ENCODE measurements around the gene C16orf74. TPM values are rescaled to one million over a fixed set of nuclear protein-coding genes. Genes with fewer than 3 reads are reported as not detected.
A peak's percentile ranks its signal among the peaks of the same experiment; 100 is the strongest.

C16orf74 gene
- total RNA-seq, 1 donor from 2014 or later = 2.3 TPM

DNA sequence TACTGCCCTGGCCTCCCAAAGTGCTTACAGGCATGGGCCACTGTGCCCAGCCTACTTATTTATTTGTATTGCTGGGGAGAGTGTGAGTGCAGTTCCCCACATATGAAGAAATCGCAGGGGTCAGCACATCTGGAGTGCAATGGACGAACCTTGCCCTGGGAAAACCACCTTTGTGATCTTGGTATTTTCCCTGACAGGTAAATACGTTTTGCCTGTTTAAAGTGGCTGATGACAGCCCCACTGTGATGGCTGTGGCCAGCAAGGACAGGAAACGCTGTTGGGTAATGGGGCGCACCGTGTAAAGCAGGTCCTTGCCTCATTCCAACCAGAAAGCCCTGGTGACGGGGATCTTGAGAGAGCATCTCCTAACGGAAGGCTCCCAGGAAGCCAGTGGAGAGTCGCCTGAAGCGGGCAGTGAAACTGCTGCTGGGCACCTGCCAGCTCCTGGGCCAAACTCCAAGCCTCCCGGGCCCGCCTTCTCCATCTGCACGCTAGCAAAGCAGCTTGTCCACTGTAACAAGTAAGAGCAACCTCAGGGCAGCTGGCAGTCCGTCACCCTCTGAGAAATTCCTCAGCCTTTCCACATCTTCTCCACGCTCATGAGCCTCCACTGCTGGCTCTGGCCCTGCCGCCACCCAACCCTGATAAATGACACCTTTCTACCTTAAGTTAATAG lies 30.9 kb upstream of the C16orf74 start:
- DNase-seq = peak; percentile 63
- H3K4me3 ChIP-seq = no peak overlapping the region
- intact Hi-C loops (cut with micrococcal nuclease) = no loop called here
- H3K36me3 ChIP-seq = peaks cover 70% of the 10 kb centered on the region
- TF ChIP-seq, protein P1, sequence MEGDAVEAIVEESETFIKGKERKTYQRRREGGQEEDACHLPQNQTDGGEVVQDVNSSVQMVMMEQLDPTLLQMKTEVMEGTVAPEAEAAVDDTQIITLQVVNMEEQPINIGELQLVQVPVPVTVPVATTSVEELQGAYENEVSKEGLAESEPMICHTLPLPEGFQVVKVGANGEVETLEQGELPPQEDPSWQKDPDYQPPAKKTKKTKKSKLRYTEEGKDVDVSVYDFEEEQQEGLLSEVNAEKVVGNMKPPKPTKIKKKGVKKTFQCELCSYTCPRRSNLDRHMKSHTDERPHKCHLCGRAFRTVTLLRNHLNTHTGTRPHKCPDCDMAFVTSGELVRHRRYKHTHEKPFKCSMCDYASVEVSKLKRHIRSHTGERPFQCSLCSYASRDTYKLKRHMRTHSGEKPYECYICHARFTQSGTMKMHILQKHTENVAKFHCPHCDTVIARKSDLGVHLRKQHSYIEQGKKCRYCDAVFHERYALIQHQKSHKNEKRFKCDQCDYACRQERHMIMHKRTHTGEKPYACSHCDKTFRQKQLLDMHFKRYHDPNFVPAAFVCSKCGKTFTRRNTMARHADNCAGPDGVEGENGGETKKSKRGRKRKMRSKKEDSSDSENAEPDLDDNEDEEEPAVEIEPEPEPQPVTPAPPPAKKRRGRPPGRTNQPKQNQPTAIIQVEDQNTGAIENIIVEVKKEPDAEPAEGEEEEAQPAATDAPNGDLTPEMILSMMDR (IDR thresholded peaks at IDR 0.05; ENCODE audit: borderline replicate concordance) = no peak
- H3K9me3 ChIP-seq (replicated peaks) = no peaks in the 10 kb centered on the region
- no peak overlapping the region for H3K27ac ChIP-seq (replicated peaks)
- H3K4me1 ChIP-seq = peaks cover 11% of the 10 kb centered on the region
- no peaks in the 10 kb centered on the region for H3K27me3 ChIP-seq (ENCODE audit: low read depth)

DNA sequence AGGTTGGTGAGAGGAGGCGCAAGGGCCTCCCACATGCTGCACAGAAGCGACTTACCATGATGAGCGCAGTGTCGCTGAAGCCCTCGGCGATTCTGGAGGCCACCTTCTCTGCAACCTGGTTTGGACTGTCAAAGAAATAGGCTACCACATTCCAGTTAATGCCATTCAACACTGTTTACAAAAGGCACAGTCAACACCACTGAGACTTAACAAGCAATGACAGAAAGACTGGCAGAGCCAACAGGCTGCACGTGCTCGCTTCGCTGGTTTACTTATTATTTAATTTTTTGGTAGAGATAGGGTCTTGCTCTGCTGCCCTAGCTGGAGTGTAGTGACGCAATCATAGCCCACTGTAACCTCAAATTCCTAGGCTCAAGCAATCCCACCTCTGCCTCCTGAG lies 30.3 kb upstream of the C16orf74 start:
- Histone ChIP-seq H3K27ac (replicated peaks) (no peak overlapping the region), H3K9me3 (replicated peaks) (no peaks in the 10 kb centered on the region), H3K36me3 (peaks cover 69% of the 10 kb centered on the region), H3K27me3 (ENCODE audit: low read depth) (no peaks in the 10 kb centered on the region), H3K4me3 (no peak overlapping the region), H3K4me1 (peaks cover 11% of the 10 kb centered on the region)
- intact Hi-C loops (cut with micrococcal nuclease) = no loop called here
- TF ChIP-seq, protein P1 (IDR thresholded peaks at IDR 0.05; ENCODE audit: borderline replicate concordance) = no peak
- no peak for DNase-seq

DNA sequence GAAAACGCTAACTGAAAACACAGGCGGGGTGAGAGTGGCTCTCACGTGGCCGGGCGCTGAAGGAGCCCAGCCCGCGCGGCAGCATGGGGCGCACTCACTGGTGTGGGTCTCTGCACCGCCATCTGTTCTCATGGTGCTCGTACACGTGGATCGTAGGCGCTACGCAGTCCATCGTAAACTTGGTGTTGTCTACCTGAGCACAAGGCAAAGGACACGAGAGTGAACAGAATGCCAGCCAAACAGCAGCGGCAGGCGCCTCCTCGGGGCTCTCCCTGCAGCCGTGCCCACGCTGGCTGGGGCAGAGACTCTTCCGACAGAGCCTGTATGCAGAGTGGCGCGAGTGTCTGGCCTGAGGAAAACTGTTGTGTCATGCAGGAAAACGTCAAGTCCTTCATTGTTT lies 29.4 kb upstream of the C16orf74 start:
- Histone ChIP-seq H3K36me3 (peaks cover 66% of the 10 kb centered on the region), H3K9me3 (replicated peaks) (no peaks in the 10 kb centered on the region), H3K27me3 (ENCODE audit: low read depth) (no peaks in the 10 kb centered on the region), H3K4me3 (no peak overlapping the region), H3K27ac (replicated peaks) (no peak overlapping the region), H3K4me1 (peaks cover 11% of the 10 kb centered on the region)
- TF ChIP-seq, protein P1 (IDR thresholded peaks at IDR 0.05; ENCODE audit: borderline replicate concordance) = no peak
- intact Hi-C loops (cut with micrococcal nuclease) = no loop called here
- no peak for DNase-seq

DNA sequence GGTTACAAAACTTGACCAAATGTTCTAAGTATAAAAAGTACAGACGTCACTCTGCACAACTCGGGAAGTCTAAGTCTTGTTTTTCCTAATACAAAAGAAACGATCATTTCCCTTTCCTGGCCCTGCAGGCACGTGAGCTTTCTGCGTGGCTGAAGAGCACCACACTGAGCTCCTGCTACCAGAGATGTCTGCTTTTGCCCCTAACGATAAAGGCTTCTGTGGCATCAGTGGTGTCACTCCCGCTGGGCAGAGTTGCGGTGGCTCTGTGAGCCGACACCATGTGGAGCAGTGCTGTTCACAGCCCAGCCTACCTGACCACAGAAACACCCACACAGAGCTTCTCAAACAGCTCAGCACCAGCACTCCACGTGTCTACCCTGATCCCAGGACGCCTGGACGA lies 28.0 kb upstream of the C16orf74 start:
- intact Hi-C loops (cut with micrococcal nuclease) = no loop called here
- Histone ChIP-seq H3K36me3 (peaks cover 56% of the 10 kb centered on the region), H3K27ac (replicated peaks) (peak overlapping the region; percentile 12)

DNA sequence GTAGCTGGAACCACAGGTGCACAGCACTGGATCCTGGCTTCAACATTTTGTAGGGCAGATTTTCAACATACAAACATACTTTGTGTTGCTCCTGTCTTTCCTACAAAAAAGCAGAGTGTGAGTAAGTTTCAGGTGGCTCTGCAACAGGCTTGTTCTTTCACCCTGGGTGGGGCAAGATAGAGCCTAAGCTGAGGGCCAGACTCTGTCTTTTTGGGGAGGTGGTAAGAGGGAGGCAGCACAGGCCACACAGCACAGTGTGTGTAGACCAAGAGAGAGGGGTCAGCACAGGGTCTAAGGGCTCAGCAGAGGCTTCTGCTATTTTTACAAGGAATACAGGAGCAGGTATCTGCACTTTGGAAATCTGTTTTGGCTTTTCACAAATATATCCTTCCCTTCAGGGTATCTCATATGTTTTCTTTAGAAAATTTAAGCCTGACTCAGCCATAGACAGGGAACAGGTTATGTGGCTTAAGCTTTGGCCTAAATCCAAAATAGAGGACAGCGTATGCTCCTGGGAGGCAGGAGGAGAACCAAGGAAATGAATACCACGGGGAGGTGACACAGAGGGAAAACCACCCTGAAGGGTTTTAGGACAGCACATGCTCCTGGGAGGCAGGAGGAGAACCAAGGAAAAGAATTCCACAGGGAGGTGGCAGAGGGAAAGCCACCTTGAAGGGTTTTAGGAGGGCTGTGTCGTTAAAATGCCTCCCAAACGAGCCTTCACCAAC lies 26.9 kb upstream of the C16orf74 start:
- intact Hi-C loops (cut with micrococcal nuclease) = no loop called here
- no peaks in the 10 kb centered on the region for H3K9me3 ChIP-seq (replicated peaks)
- no peaks in the 10 kb centered on the region for H3K27me3 ChIP-seq (ENCODE audit: low read depth)
- TF ChIP-seq, protein P1 (IDR thresholded peaks at IDR 0.05; ENCODE audit: borderline replicate concordance) = no peak
- H3K4me3 ChIP-seq = no peak overlapping the region
- H3K27ac ChIP-seq (replicated peaks) = peak overlapping the region; percentile 12
- peaks cover 56% of the 10 kb centered on the region for H3K36me3 ChIP-seq
- DNase-seq = no peak
- peaks cover 11% of the 10 kb centered on the region for H3K4me1 ChIP-seq

More for the DNA sequence above, 28.0 kb upstream of the C16orf74 start:
- H3K27me3 ChIP-seq (ENCODE audit: low read depth) = no peaks in the 10 kb centered on the region
- H3K9me3 ChIP-seq (replicated peaks) = no peaks in the 10 kb centered on the region
- no peak overlapping the region for H3K4me3 ChIP-seq
- TF ChIP-seq, protein P1 (IDR thresholded peaks at IDR 0.05; ENCODE audit: borderline replicate concordance) = no peak
- DNase-seq = no peak
- H3K4me1 ChIP-seq = peaks cover 11% of the 10 kb centered on the region
